ENCODE data around the gene PID1. TPM values are rescaled to one million over a fixed set of nuclear protein-coding genes. Genes with fewer than 3 reads are reported as not detected.

PID1 gene
- total RNA-seq, 1 donor from 2014 or later = 25.1 TPM

- Histone ChIP-seq H3K9me3 (ENCODE audit: control insufficient read depth in 3 of 3, low read length in 3 of 3) (no peaks in the 10 kb centered on the region), H3K27ac (ENCODE audit: low read depth, low read length) (no peak overlapping the region), H3K27me3 (ENCODE audit: control insufficient read depth in 3 of 3, insufficient read depth in 3 of 3, low read length in 3 of 3) (no peaks in the 10 kb centered on the region), H3K4me1 (ENCODE audit: control insufficient read depth in 3 of 3, insufficient read depth in 3 of 3, low read length in 3 of 3) (no peaks in the 10 kb centered on the region), H3K4me3 (ENCODE audit: low read length in 3 of 3) (no peak overlapping the region), H3K9ac (ENCODE audit: low read depth in 1 of 3, low read length in 3 of 3) (no peak overlapping the region), H3K36me3 (ENCODE audit: control insufficient read depth in 3 of 3, insufficient read depth in 3 of 3, low read length in 3 of 3) (no peaks in the 10 kb centered on the region)
Measured at GRCh38 chr2:229287823-229288222, 16.7 kb upstream of the PID1 start.

GRCh38 chr2:229282758-229283546 is 11.9 kb upstream of the PID1 start:
- H3K36me3 ChIP-seq (ENCODE audit: control insufficient read depth in 3 of 3, insufficient read depth in 3 of 3, low read length in 3 of 3) = no peaks in the 10 kb centered on the region
- H3K4me1 ChIP-seq (ENCODE audit: control insufficient read depth in 3 of 3, insufficient read depth in 3 of 3, low read length in 3 of 3) = no peaks in the 10 kb centered on the region
- H3K9me3 ChIP-seq (ENCODE audit: control insufficient read depth in 3 of 3, low read length in 3 of 3) = no peaks in the 10 kb centered on the region
- H3K4me3 ChIP-seq (ENCODE audit: low read length in 3 of 3) = no peak overlapping the region
- no peaks in the 10 kb centered on the region for H3K27me3 ChIP-seq (ENCODE audit: control insufficient read depth in 3 of 3, insufficient read depth in 3 of 3, low read length in 3 of 3)
- no peak overlapping the region for H3K9ac ChIP-seq (ENCODE audit: low read depth in 1 of 3, low read length in 3 of 3)
- no peak overlapping the region for H3K27ac ChIP-seq (ENCODE audit: low read depth, low read length)

GRCh38 chr2:229279516-229279915 is 8.4 kb upstream of the PID1 start:
- H3K36me3 ChIP-seq (ENCODE audit: control insufficient read depth in 3 of 3, insufficient read depth in 3 of 3, low read length in 3 of 3) = no peaks in the 10 kb centered on the region
- H3K4me1 ChIP-seq (ENCODE audit: control insufficient read depth in 3 of 3, insufficient read depth in 3 of 3, low read length in 3 of 3) = no peaks in the 10 kb centered on the region
- H3K9ac ChIP-seq (ENCODE audit: low read depth in 1 of 3, low read length in 3 of 3) = no peak overlapping the region
- no peaks in the 10 kb centered on the region for H3K27me3 ChIP-seq (ENCODE audit: control insufficient read depth in 3 of 3, insufficient read depth in 3 of 3, low read length in 3 of 3)
- H3K27ac ChIP-seq (ENCODE audit: low read depth, low read length) = no peak overlapping the region
- H3K4me3 ChIP-seq (ENCODE audit: low read length in 3 of 3) = no peak overlapping the region
- H3K9me3 ChIP-seq (ENCODE audit: control insufficient read depth in 3 of 3, low read length in 3 of 3) = no peaks in the 10 kb centered on the region

- Histone ChIP-seq H3K27me3 (ENCODE audit: control insufficient read depth in 3 of 3, insufficient read depth in 3 of 3, low read length in 3 of 3) (peaks cover 0 to 6% (median 5%) of the 10 kb centered on the region in 3 donors), H3K4me1 (ENCODE audit: control insufficient read depth in 3 of 3, insufficient read depth in 3 of 3, low read length in 3 of 3) (peaks cover 0 to 2% (median 0%) of the 10 kb centered on the region in 3 donors), H3K27ac (ENCODE audit: low read depth, low read length) (no peak overlapping the region), H3K4me3 (ENCODE audit: low read length in 3 of 3) (no peak overlapping the region), H3K36me3 (ENCODE audit: control insufficient read depth in 3 of 3, insufficient read depth in 3 of 3, low read length in 3 of 3) (no peaks in the 10 kb centered on the region), H3K9me3 (ENCODE audit: control insufficient read depth in 3 of 3, low read length in 3 of 3) (no peaks in the 10 kb centered on the region), H3K9ac (ENCODE audit: low read depth in 1 of 3, low read length in 3 of 3) (no peak overlapping the region)
Measured at GRCh38 chr2:229275506-229275905, 4.4 kb upstream of the PID1 start.

GRCh38 chr2:229273723-229274338 is 2.7 kb upstream of the PID1 start:
- peaks cover 0 to 11% (median 9%) of the 10 kb centered on the region in 3 donors for H3K27me3 ChIP-seq (ENCODE audit: control insufficient read depth in 3 of 3, insufficient read depth in 3 of 3, low read length in 3 of 3)
- peaks cover 0 to 2% (median 0%) of the 10 kb centered on the region in 3 donors for H3K4me1 ChIP-seq (ENCODE audit: control insufficient read depth in 3 of 3, insufficient read depth in 3 of 3, low read length in 3 of 3)
- no peaks in the 10 kb centered on the region for H3K9me3 ChIP-seq (ENCODE audit: control insufficient read depth in 3 of 3, low read length in 3 of 3)
- no peak overlapping the region for H3K27ac ChIP-seq (ENCODE audit: low read depth, low read length)
- H3K4me3 ChIP-seq (ENCODE audit: low read length in 3 of 3) = peak overlapping the region in 2 of 3 donors; percentile 32 to 61
- H3K36me3 ChIP-seq (ENCODE audit: control insufficient read depth in 3 of 3, insufficient read depth in 3 of 3, low read length in 3 of 3) = no peaks in the 10 kb centered on the region
- no peak overlapping the region for H3K9ac ChIP-seq (ENCODE audit: low read depth in 1 of 3, low read length in 3 of 3)

- Histone ChIP-seq H3K9ac (ENCODE audit: low read depth in 1 of 3, low read length in 3 of 3) (no peak overlapping the region), H3K36me3 (ENCODE audit: control insufficient read depth in 3 of 3, insufficient read depth in 3 of 3, low read length in 3 of 3) (no peaks in the 10 kb centered on the region), H3K27me3 (ENCODE audit: control insufficient read depth in 3 of 3, insufficient read depth in 3 of 3, low read length in 3 of 3) (peaks cover 0 to 11% (median 9%) of the 10 kb centered on the region in 3 donors), H3K27ac (ENCODE audit: low read depth, low read length) (no peak overlapping the region), H3K9me3 (ENCODE audit: control insufficient read depth in 3 of 3, low read length in 3 of 3) (no peaks in the 10 kb centered on the region), H3K4me3 (ENCODE audit: low read length in 3 of 3) (peak overlapping the region in 2 of 3 donors; percentile 32 to 61), H3K4me1 (ENCODE audit: control insufficient read depth in 3 of 3, insufficient read depth in 3 of 3, low read length in 3 of 3) (peaks cover 0 to 2% (median 0%) of the 10 kb centered on the region in 3 donors)
Measured at GRCh38 chr2:229273006-229273722, 2.1 kb upstream of the PID1 start.

- Histone ChIP-seq H3K4me1 (ENCODE audit: control insufficient read depth in 3 of 3, insufficient read depth in 3 of 3, low read length in 3 of 3) (peaks cover 0 to 2% (median 0%) of the 10 kb centered on the region in 3 donors), H3K9me3 (ENCODE audit: control insufficient read depth in 3 of 3, low read length in 3 of 3) (no peaks in the 10 kb centered on the region), H3K36me3 (ENCODE audit: control insufficient read depth in 3 of 3, insufficient read depth in 3 of 3, low read length in 3 of 3) (no peaks in the 10 kb centered on the region), H3K27me3 (ENCODE audit: control insufficient read depth in 3 of 3, insufficient read depth in 3 of 3, low read length in 3 of 3) (peaks cover 0 to 11% (median 9%) of the 10 kb centered on the region in 3 donors), H3K9ac (ENCODE audit: low read depth in 1 of 3, low read length in 3 of 3) (peak overlapping the region in 1 of 3 donors; percentile 0), H3K27ac (ENCODE audit: low read depth, low read length) (no peak overlapping the region), H3K4me3 (ENCODE audit: low read length in 3 of 3) (peak overlapping the region; percentile 6 to 69 (median 31))
Measured at GRCh38 chr2:229269941-229270340, 1.1 kb downstream of the PID1 start.

GRCh38 chr2:229269146-229269545 is 1.9 kb downstream of the PID1 start:
- H3K27ac ChIP-seq (ENCODE audit: low read depth, low read length) = no peak overlapping the region
- no peak overlapping the region for H3K9ac ChIP-seq (ENCODE audit: low read depth in 1 of 3, low read length in 3 of 3)
- peak overlapping the region; percentile 16 to 29 (median 24) for H3K4me3 ChIP-seq (ENCODE audit: low read length in 3 of 3)
- H3K4me1 ChIP-seq (ENCODE audit: control insufficient read depth in 3 of 3, insufficient read depth in 3 of 3, low read length in 3 of 3) = peaks cover 0 to 2% (median 0%) of the 10 kb centered on the region in 3 donors
- no peaks in the 10 kb centered on the region for H3K36me3 ChIP-seq (ENCODE audit: control insufficient read depth in 3 of 3, insufficient read depth in 3 of 3, low read length in 3 of 3)
- no peaks in the 10 kb centered on the region for H3K9me3 ChIP-seq (ENCODE audit: control insufficient read depth in 3 of 3, low read length in 3 of 3)
- H3K27me3 ChIP-seq (ENCODE audit: control insufficient read depth in 3 of 3, insufficient read depth in 3 of 3, low read length in 3 of 3) = peaks cover 0 to 11% (median 9%) of the 10 kb centered on the region in 3 donors

GRCh38 chr2:229268626-229269025 is 2.5 kb downstream of the PID1 start:
- Histone ChIP-seq H3K4me3 (ENCODE audit: low read length in 3 of 3) (peak overlapping the region in 2 of 3 donors; percentile 24 to 27), H3K36me3 (ENCODE audit: control insufficient read depth in 3 of 3, insufficient read depth in 3 of 3, low read length in 3 of 3) (no peaks in the 10 kb centered on the region), H3K27ac (ENCODE audit: low read depth, low read length) (no peak overlapping the region), H3K27me3 (ENCODE audit: control insufficient read depth in 3 of 3, insufficient read depth in 3 of 3, low read length in 3 of 3) (peaks cover 0 to 11% (median 9%) of the 10 kb centered on the region in 3 donors), H3K9ac (ENCODE audit: low read depth in 1 of 3, low read length in 3 of 3) (no peak overlapping the region), H3K9me3 (ENCODE audit: control insufficient read depth in 3 of 3, low read length in 3 of 3) (no peaks in the 10 kb centered on the region), H3K4me1 (ENCODE audit: control insufficient read depth in 3 of 3, insufficient read depth in 3 of 3, low read length in 3 of 3) (no peaks in the 10 kb centered on the region)
